Tibial nerve (tissue), 4 donors: ENCODE data around the gene ATP7B.

Experiments used
- CTCF ChIP-seq, 5 experiments: fragments of 200-600 bp in 3 of 5; fragments of 450-650 bp in 2 of 5; sonication (generic) in 3 of 5; IDR thresholded peaks; one replicate each; pipeline ENCODE4 v1.5.1; 2016 to 2019; ENCODE audit warnings: antibody characterized with exemption in 5 of 5, mild to moderate bottlenecking in 3 of 5, moderate library complexity in 2 of 5
- EP300 ChIP-seq, 2 donors: sonication (generic); formaldehyde crosslinking; IDR thresholded peaks; one replicate each; pipeline ENCODE4 v1.6.1; 2017; ENCODE audit warnings: antibody characterized with exemption in 2 of 2, mild to moderate bottlenecking in 1 of 2
- POLR2A ChIP-seq, 2 donors: fragments of 450-650 bp; IDR thresholded peaks; one replicate each; pipeline ENCODE4 v1.6.1; 2017; ENCODE audit warnings: antibody characterized with exemption in 2 of 2, mild to moderate bottlenecking in 2 of 2, moderate library complexity in 2 of 2

- no peak for TF ChIP-seq CTCF (IDR thresholded peaks at IDR 0.05)
- no peak for TF ChIP-seq EP300 (IDR thresholded peaks at IDR 0.05)
- no peak for TF ChIP-seq POLR2A (IDR thresholded peaks at IDR 0.05)
Measured at GRCh38 chr13:51942189-51942588, 69.1 kb downstream of the ATP7B start.
